Calu3 (cell line): ENCODE data around the gene ZFYVE28. TPM values are rescaled to one million over a fixed set of nuclear protein-coding genes. Genes with fewer than 3 reads are reported as not detected.

Experiments used
- BruUV-seq: library from RNA; stranded (reverse); fragments of 400-500 nt; replicated peaks from 2 replicates; lab custom pipeline; 2021; lab: Mats Ljungman, UMichigan
- CTCF ChIA-PET: fragments of 300-600 bp; sonication (Branson Sonifier 250); formaldehyde crosslinking; loops from one replicate; lab custom pipeline; 2022; ENCODE audit warnings: antibody characterized with exemption; lab: Charles Lee
- DNase-seq: peaks from one replicate; pipeline ENCODE4 v3.0.0; 2022
- H3K27ac Mint-ChIP-seq: one replicate; pipeline ENCODE4 v1.8.0; 2022; ENCODE audit warnings: mixed read lengths; ENCODE audit not compliant: unreplicated experiment
- H3K27me3 Mint-ChIP-seq: one replicate; pipeline ENCODE4 v1.8.0; 2022; ENCODE audit warnings: mixed read lengths; ENCODE audit not compliant: unreplicated experiment
- H3K36me3 Mint-ChIP-seq: one replicate; pipeline ENCODE4 v1.8.0; 2022; ENCODE audit warnings: mild to moderate bottlenecking, moderate library complexity, mixed read lengths; ENCODE audit not compliant: insufficient read depth, unreplicated experiment
- H3K4me1 Mint-ChIP-seq: one replicate; pipeline ENCODE4 v1.8.0; 2022; ENCODE audit warnings: mild to moderate bottlenecking, low read depth, mixed read lengths; ENCODE audit not compliant: unreplicated experiment
- H3K4me3 Mint-ChIP-seq: one replicate; pipeline ENCODE4 v1.8.0; 2022; ENCODE audit warnings: mild to moderate bottlenecking, low read depth, moderate library complexity, mixed read lengths; ENCODE audit not compliant: unreplicated experiment
- H3K9me3 Mint-ChIP-seq: one replicate; pipeline ENCODE4 v1.8.0; 2022; ENCODE audit warnings: low read depth, mixed read lengths; ENCODE audit not compliant: unreplicated experiment
- CTCF ChIP-seq: fragments of 200-600 bp; IDR thresholded peaks from one replicate; pipeline ENCODE4 v1.8.0; 2022; ENCODE audit warnings: antibody characterized with exemption; ENCODE audit not compliant: unreplicated experiment
- intact Hi-C: fragments of 100-400 bp; cut with micrococcal nuclease; formaldehyde crosslinking; loops from one replicate; pipeline ENCODE4 v1.10.0; 2022; ENCODE audit not compliant: unreplicated experiment
- total RNA-seq: library from RNA; stranded (reverse); gene quantifications from 2 replicates; pipeline ENCODE4 v1.2.3, GENCODE V29; 2022

Gene ZFYVE28
- total RNA-seq, 1 experiment from 2014 or later = 1.2 TPM

DNA sequence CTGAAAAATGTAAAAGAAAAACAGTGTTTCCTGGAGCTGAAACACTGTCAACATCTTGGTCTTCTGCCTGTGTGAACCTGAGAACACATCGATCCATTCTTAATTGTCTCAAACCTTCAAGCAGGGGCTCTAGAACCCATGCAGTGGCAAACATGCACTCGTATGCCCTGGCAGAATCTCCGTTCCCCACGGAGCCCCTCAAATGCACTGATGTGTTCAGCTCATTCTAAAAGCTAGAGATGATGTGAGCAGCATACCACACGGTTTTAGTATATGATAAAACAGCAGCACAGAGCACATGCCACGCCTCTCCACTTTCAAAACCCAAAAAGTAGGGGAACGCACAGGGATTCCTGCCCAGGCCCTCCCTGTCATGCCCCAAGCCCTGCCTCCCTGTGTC lies 44.9 kb downstream of the ZFYVE28 start:
- no peak for DNase-seq
- no peak for TF ChIP-seq CTCF
- CTCF ChIA-PET = no interaction called here
- Mint-ChIP-seq H3K27me3 (peaks cover 24% of the 10 kb centered on the region), H3K9me3 (no peaks in the 10 kb centered on the region), H3K4me3 (no peak overlapping the region), H3K27ac (no peak overlapping the region), H3K4me1 (no peaks in the 10 kb centered on the region), H3K36me3 (no peaks in the 10 kb centered on the region)
- intact Hi-C loops = no loop called here
- no TSS peak for BruUV-seq

DNA sequence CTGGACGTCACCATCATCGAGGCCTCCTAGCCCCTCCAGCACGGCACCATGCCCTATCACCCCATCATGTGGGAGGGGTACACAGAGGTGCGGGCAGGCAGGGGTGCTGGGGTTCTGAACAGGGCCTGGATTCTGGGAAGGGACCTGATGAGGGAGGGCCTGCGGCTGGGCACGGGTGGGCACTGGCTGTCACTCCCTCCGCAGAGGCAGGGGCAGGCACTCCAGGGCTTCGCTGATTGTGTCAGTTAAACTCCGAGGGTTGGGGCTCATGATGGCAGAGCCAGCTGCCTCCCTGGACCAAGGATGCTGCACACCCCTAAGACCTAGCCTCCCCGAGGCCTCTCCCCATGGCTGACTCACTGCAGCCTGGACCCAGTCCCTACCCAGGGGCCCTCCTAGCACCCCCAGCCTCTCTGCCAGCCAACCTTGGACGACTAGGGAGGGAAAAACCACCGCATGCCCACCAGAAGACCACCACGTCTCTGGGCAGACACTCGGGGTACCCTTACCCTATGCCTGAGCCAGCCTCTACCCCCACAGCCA lies 45.9 kb downstream of the ZFYVE28 start:
- no peak for TF ChIP-seq CTCF
- H3K27ac Mint-ChIP-seq = no peak overlapping the region
- H3K27me3 Mint-ChIP-seq = peaks cover 16% of the 10 kb centered on the region
- intact Hi-C loops = no loop called here
- no peaks in the 10 kb centered on the region for H3K4me1 Mint-ChIP-seq
- no peaks in the 10 kb centered on the region for H3K9me3 Mint-ChIP-seq
- CTCF ChIA-PET = no interaction called here
- no peaks in the 10 kb centered on the region for H3K36me3 Mint-ChIP-seq
- DNase-seq = no peak
- no peak overlapping the region for H3K4me3 Mint-ChIP-seq
- no TSS peak for BruUV-seq

GRCh38 chr4:2371765-2372487 lies 46.5 kb downstream of the ZFYVE28 start:
- no peak overlapping the region for H3K27ac Mint-ChIP-seq
- CTCF ChIA-PET = no interaction called here
- TF ChIP-seq CTCF = no peak
- no peaks in the 10 kb centered on the region for H3K36me3 Mint-ChIP-seq
- H3K27me3 Mint-ChIP-seq = peaks cover 16% of the 10 kb centered on the region
- no peaks in the 10 kb centered on the region for H3K9me3 Mint-ChIP-seq
- no TSS peak for BruUV-seq
- H3K4me3 Mint-ChIP-seq = no peak overlapping the region
- intact Hi-C loops = no loop called here
- DNase-seq = no peak
- no peaks in the 10 kb centered on the region for H3K4me1 Mint-ChIP-seq

DNA sequence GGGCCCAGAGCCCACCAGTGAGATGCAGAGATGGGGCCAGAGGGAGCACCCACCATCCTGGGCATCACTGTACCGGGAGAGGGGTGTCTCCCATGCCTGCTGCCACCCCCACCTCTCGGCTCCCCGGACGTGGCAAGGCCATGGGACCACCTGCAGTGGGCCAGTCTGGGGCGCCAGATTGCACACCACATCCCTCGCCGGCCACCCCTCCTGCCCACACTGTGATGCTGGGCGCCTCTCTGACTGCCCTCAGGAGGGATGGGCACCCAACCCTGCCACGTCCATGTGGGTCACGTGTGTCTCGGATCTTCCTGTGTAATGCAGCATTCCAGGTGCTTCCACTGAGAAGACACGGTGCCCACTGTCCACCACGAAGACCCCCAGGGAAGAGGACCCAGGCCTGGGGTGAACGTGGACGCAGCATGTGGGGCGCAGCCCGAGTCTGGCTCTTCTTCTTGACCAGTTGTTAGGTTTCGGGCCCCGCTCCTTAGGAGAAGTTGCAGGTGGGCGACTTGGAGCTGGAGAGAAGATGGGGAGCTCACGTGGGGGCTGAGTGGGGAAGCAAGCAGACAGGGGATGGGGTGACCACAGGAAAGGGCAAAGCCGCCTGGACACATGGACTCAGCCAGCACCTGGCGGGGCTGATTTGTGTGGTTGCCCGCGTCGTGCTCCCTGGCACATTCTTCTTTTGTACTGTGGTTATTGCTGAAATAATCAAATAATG lies 47.7 kb downstream of the ZFYVE28 start:
- Mint-ChIP-seq H3K9me3 (no peaks in the 10 kb centered on the region), H3K27ac (no peak overlapping the region), H3K27me3 (peaks cover 11% of the 10 kb centered on the region), H3K36me3 (no peaks in the 10 kb centered on the region), H3K4me3 (no peak overlapping the region), H3K4me1 (no peaks in the 10 kb centered on the region)
- no TSS peak for BruUV-seq
- DNase-seq = no peak
- intact Hi-C loops = no loop called here
- TF ChIP-seq CTCF = no peak
- CTCF ChIA-PET = no interaction called here
